ENCODE data around the gene RASGRP2.
A peak's percentile ranks its signal among the peaks of the same experiment; 100 is the strongest.

RASGRP2 gene

GRCh38 chr11:64743591-64744543 is at the start of gene RASGRP2:
RASGRP2 (minus strand) TSS chr11:64744142; CDS start chr11:64742866, 1,276 bp downstream.
- DNase-seq, result peak; percentile 68

GRCh38 chr11:64792482-64792881 is 48.5 kb upstream of the RASGRP2 start:
- no peak for DNase-seq

- DNase-seq, result no peak
These were observed 47.9 kb upstream of the RASGRP2 start for GRCh38 chr11:64791781-64792291.

GRCh38 chr11:64790205-64791095 is 46.5 kb upstream of the RASGRP2 start:
- no peak for DNase-seq

- DNase-seq, result no peak
These were observed 45.6 kb upstream of the RASGRP2 start for GRCh38 chr11:64789331-64790204.

GRCh38 chr11:64788321-64789215 is 44.6 kb upstream of the RASGRP2 start:
- DNase-seq, result no peak

GRCh38 chr11:64787526-64788320 is 43.8 kb upstream of the RASGRP2 start:
- DNase-seq, result peak; percentile 51

GRCh38 chr11:64786308-64786707 is 42.4 kb upstream of the RASGRP2 start:
- DNase-seq, result no peak

- no peak for DNase-seq
These were observed 41.1 kb upstream of the RASGRP2 start for GRCh38 chr11:64784813-64785581.

- peak; percentile 100 for DNase-seq
These were observed 34.7 kb upstream of the RASGRP2 start, which contains the start of gene SF1 for GRCh38 chr11:64778473-64779298. SF1 (minus strand) TSS chr11:64778542; CDS start chr11:64778392, 150 bp downstream.

GRCh38 chr11:64778223-64778472 is 34.2 kb upstream of the RASGRP2 start:
- DNase-seq, result no peak

GRCh38 chr11:64777449-64778222 is 33.7 kb upstream of the RASGRP2 start:
- DNase-seq, result peak; percentile 94

- DNase-seq, result no peak
These were observed 32.9 kb upstream of the RASGRP2 start for GRCh38 chr11:64776875-64777274.

GRCh38 chr11:64776425-64776824 is 32.5 kb upstream of the RASGRP2 start:
- DNase-seq, result no peak

- no peak for DNase-seq
These were observed 30.2 kb upstream of the RASGRP2 start for GRCh38 chr11:64774144-64774543.

- DNase-seq, result no peak
These were observed 28.5 kb upstream of the RASGRP2 start for GRCh38 chr11:64772303-64773018.

GRCh38 chr11:64771861-64772260 is 27.9 kb upstream of the RASGRP2 start:
- no peak for DNase-seq
